Measurements from ENCODE around the gene PALM2AKAP2. TPM values are rescaled to one million over a fixed set of nuclear protein-coding genes. Genes with fewer than 3 reads are reported as not detected.

Gene PALM2AKAP2
- total and polyA plus RNA-seq, 9 of the 15 experiments (the other 6 are each of a cell fraction or from before 2014, with no cell fraction given), result not detected

GRCh38 chr9:109817146-109817845 is 37.3 kb downstream of the PALM2AKAP2 start:
- Histone ChIP-seq H3K36me3 (ENCODE audit: control insufficient read depth, insufficient read depth, low read length) (no peaks in the 10 kb centered on the region), H3K9me3 (replicated peaks; ENCODE audit: control insufficient read depth, insufficient read depth, low read depth, low read length) (no peaks in the 10 kb centered on the region), H4K20me1 (replicated peaks; ENCODE audit: control insufficient read depth, insufficient read depth, low read length) (no peaks in the 10 kb centered on the region), H3K9me1 (ENCODE audit: control insufficient read depth, insufficient read depth, low read length) (no peaks in the 10 kb centered on the region), H3K4me2 (ENCODE audit: insufficient read depth, low read length) (no peak overlapping the region), H3K27me3 (ENCODE audit: control insufficient read depth in 2 of 2, insufficient read depth in 2 of 2, low read length in 2 of 2) (no peaks in the 10 kb centered on the region), H3K4me3 (no peak overlapping the region), H3K4me1 (replicated peaks in 1 of 2; ENCODE audit: control insufficient read depth in 2 of 2, insufficient read depth in 2 of 2, low read length in 2 of 2) (no peaks in the 10 kb centered on the region), H3K79me2 (ENCODE audit: control insufficient read depth, insufficient read depth, low read length) (no peaks in the 10 kb centered on the region), H3K27ac (ENCODE audit: extremely low read depth, low read depth, low read length) (no peak overlapping the region), H3K9ac (ENCODE audit: insufficient read depth in 1 of 2, low read depth in 2 of 2, low read length in 2 of 2) (no peak overlapping the region), H2AFZ (ENCODE audit: low read depth, low read length) (no peak overlapping the region)
- no TSS peak for BruUV-seq (replicated peaks)
- DNase-seq (ENCODE audit: extremely low read depth in 1 of 4, low spot score in 3 of 4) (no peak), ATAC-seq (no peak), FAIRE-seq (no peak)
- ChIA-PET CTCF (ENCODE audit: low intra/inter-chr PET ratio) (interaction anchor here (2.1 kb wide), 1 partner anchor 243 kb away, joined by 10 read pairs; no protein-coding TSS in a partner anchor), POLR2A (interaction anchor here (0.6 kb wide), 1 partner anchor 252 kb away, joined by 3 read pairs; no protein-coding TSS in a partner anchor)
- in situ Hi-C loops (cut with MboI) (no loop called here), intact Hi-C loops (cut with micrococcal nuclease) (loop anchor here (5.0 to 10.0 kb wide), 3 partner anchors 240 to 375 kb away; no protein-coding TSS in a partner anchor)
- no peak for TF ChIP-seq CHD2 (IDR thresholded peaks at IDR 0.05; ENCODE audit: low read depth, low read length)
- TF ChIP-seq ATF1 (CRISPR knock-in tag; IDR thresholded peaks at IDR 0.05), result no peak
- TF ChIP-seq ATF1 (tag; IDR thresholded peaks at IDR 0.05), result no peak
- TF ChIP-seq JUNB (CRISPR knock-in tag; conservative IDR thresholded peaks at IDR 0.05), result no peak
- TF ChIP-seq ATF2 (CRISPR knock-in tag; IDR thresholded peaks at IDR 0.05), result no peak
- no peak for TF ChIP-seq CBFB (CRISPR knock-in tag; IDR thresholded peaks at IDR 0.05)
- TF ChIP-seq BRD9 (IDR thresholded peaks at IDR 0.05; ENCODE audit: low read depth, partially characterized antibody), result no peak
- no peak for TF ChIP-seq E2F4 (CRISPR knock-in tag; IDR thresholded peaks at IDR 0.05; ENCODE audit: low read depth)
- TF ChIP-seq RNF2 (IDR thresholded peaks at IDR 0.05), result no peak
- no peak for TF ChIP-seq SRSF1 (IDR thresholded peaks at IDR 0.05; ENCODE audit: low read depth, low read length)
- no peak for TF ChIP-seq BHLHE40 (IDR thresholded peaks at IDR 0.05; ENCODE audit: low read length)
- no peak for TF ChIP-seq RBFOX2 (IDR thresholded peaks at IDR 0.05; ENCODE audit: low read depth, low read length)
- no peak for TF ChIP-seq KDM2B (CRISPR knock-in tag; IDR thresholded peaks at IDR 0.05)
- TF ChIP-seq ELF1 (tag; IDR thresholded peaks at IDR 0.05), result no peak
- TF ChIP-seq, protein P1, sequence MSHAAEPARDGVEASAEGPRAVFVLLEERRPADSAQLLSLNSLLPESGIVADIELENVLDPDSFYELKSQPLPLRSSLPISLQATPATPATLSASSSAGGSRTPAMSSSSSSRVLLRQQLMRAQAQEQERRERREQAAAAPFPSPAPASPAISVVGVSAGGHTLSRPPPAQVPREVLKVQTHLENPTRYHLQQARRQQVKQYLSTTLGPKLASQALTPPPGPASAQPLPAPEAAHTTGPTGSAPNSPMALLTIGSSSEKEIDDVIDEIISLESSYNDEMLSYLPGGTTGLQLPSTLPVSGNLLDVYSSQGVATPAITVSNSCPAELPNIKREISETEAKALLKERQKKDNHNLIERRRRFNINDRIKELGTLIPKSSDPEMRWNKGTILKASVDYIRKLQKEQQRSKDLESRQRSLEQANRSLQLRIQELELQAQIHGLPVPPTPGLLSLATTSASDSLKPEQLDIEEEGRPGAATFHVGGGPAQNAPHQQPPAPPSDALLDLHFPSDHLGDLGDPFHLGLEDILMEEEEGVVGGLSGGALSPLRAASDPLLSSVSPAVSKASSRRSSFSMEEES (CRISPR knock-in tag; IDR thresholded peaks at IDR 0.05), result no peak
- TF ChIP-seq DEAF1 (CRISPR knock-in tag; IDR thresholded peaks at IDR 0.05), result no peak
- no peak for TF ChIP-seq ZFPM2 (CRISPR knock-in tag; IDR thresholded peaks at IDR 0.05)
- under 1% methylated on average over 6 of the region's 6 CpGs for WGBS (ENCODE audit: insufficient coverage, low coverage, missing lambda C conversion rate)

Measured in K562 (cell line).